ENCODE measurements around the gene DMBT1. TPM values are rescaled to one million over a fixed set of nuclear protein-coding genes. Genes with fewer than 3 reads are reported as not detected.

The DMBT1 gene
- 0.25 and 0.66 TPM in 2 replicates for total RNA-seq (2012; rRNA removed)

DNA sequence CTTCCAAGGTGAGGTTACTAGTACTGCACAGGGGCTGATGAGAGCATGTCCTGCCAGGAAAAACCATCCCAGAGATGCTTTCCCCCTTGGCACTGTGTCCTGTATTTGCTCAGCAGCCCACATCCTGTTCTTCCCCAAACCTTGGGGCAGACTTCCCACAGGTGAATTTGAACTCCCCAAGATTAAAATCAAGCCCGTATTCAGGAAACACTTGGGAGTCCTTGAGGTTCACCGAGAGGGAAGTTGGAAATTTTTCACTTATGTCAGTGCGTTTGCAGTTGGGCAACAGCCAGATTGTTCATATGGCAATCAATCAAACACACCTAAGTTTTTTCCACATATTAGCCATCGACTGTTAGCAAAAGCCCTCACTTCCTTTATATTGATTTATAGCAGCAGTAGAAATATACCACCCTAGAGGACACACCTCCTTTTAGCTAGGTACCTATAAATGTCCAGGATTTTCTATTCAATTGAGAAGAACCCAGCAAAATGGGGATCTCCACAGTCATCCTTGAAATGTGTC, at the start of gene DMBT1:
Gene DMBT1, plus strand, starts transcription at position 476 of the 526 bp plus-strand sequence. Its CDS starts 17 bp downstream, at position 493.
- H3K27me3 ChIP-seq (ENCODE audit: control insufficient read depth, insufficient read depth, low read length), result peaks cover 50% of the 10 kb centered on the region
- H3K4me1 ChIP-seq (ENCODE audit: control insufficient read depth, insufficient read depth, low read length), result no peaks in the 10 kb centered on the region
- H3K9me3 ChIP-seq (replicated peaks; ENCODE audit: low read length), result no peaks in the 10 kb centered on the region
- no peak within 1 kb of the TSS for H3K4me3 ChIP-seq (ENCODE audit: low read length)
- H3K4me2 ChIP-seq (ENCODE audit: low read length), result no peak within 1 kb of the TSS
- H3K36me3 ChIP-seq (ENCODE audit: insufficient read depth, low read length), result no peaks in the 10 kb centered on the region
- H3K9ac ChIP-seq (ENCODE audit: low read depth, low read length), result no peak within 1 kb of the TSS

DNA sequence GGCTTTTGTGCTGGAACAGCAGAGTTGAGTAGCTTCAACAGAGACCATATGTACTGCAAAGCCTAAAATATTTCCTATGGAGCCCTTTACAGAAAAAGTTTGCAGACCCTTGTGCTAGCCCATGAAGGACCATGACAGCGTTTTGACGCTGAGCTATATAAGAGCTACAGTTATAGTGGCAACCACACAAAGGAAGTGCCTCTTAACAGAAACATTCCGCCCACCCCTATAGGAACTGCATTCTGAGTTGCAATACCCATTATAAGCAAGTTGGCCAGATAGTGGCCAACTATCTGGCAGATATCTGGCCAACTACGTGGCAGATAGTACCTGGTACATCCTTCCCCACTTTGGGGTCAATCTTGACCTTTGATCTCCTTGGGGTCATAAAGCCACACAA, 47.5 kb upstream of the DMBT1 start:
- no peaks in the 10 kb centered on the region for H3K27me3 ChIP-seq (ENCODE audit: control insufficient read depth, insufficient read depth, low read length)
- H3K36me3 ChIP-seq (ENCODE audit: insufficient read depth, low read length), result peaks cover 82% of the 10 kb centered on the region
- no peaks in the 10 kb centered on the region for H3K9me3 ChIP-seq (replicated peaks; ENCODE audit: low read length)
- peaks cover 23% of the 10 kb centered on the region for H3K4me1 ChIP-seq (ENCODE audit: control insufficient read depth, insufficient read depth, low read length)
- H3K9ac ChIP-seq (ENCODE audit: low read depth, low read length), result no peak overlapping the region
- H3K4me3 ChIP-seq (ENCODE audit: low read length), result no peak overlapping the region
- H3K4me2 ChIP-seq (ENCODE audit: low read length), result no peak overlapping the region

GRCh38 chr10:122514045-122514840, 46.3 kb upstream of the DMBT1 start:
- Histone ChIP-seq H3K9me3 (replicated peaks; ENCODE audit: low read length) (no peaks in the 10 kb centered on the region), H3K4me2 (ENCODE audit: low read length) (no peak overlapping the region)

GRCh38 chr10:122515022-122515424, 45.5 kb upstream of the DMBT1 start:
- no peak overlapping the region for H3K9ac ChIP-seq (ENCODE audit: low read depth, low read length)
- no peaks in the 10 kb centered on the region for H3K9me3 ChIP-seq (replicated peaks; ENCODE audit: low read length)
- no peak overlapping the region for H3K4me3 ChIP-seq (ENCODE audit: low read length)
- H3K4me2 ChIP-seq (ENCODE audit: low read length), result no peak overlapping the region
- H3K27me3 ChIP-seq (ENCODE audit: control insufficient read depth, insufficient read depth, low read length), result no peaks in the 10 kb centered on the region
- H3K36me3 ChIP-seq (ENCODE audit: insufficient read depth, low read length), result peaks cover 69% of the 10 kb centered on the region
- peaks cover 23% of the 10 kb centered on the region for H3K4me1 ChIP-seq (ENCODE audit: control insufficient read depth, insufficient read depth, low read length)

More at GRCh38 chr10:122514045-122514840, 46.3 kb upstream of the DMBT1 start:
- H3K4me1 ChIP-seq (ENCODE audit: control insufficient read depth, insufficient read depth, low read length), result peaks cover 23% of the 10 kb centered on the region
- H3K9ac ChIP-seq (ENCODE audit: low read depth, low read length), result no peak overlapping the region
- H3K36me3 ChIP-seq (ENCODE audit: insufficient read depth, low read length), result peaks cover 77% of the 10 kb centered on the region
- no peaks in the 10 kb centered on the region for H3K27me3 ChIP-seq (ENCODE audit: control insufficient read depth, insufficient read depth, low read length)
- H3K4me3 ChIP-seq (ENCODE audit: low read length), result no peak overlapping the region

GRCh38 chr10:122515588-122516231, 44.8 kb upstream of the DMBT1 start:
- no peak overlapping the region for H3K4me2 ChIP-seq (ENCODE audit: low read length)
- H3K36me3 ChIP-seq (ENCODE audit: insufficient read depth, low read length), result peaks cover 63% of the 10 kb centered on the region
- H3K9me3 ChIP-seq (replicated peaks; ENCODE audit: low read length), result no peaks in the 10 kb centered on the region
- H3K4me1 ChIP-seq (ENCODE audit: control insufficient read depth, insufficient read depth, low read length), result peaks cover 27% of the 10 kb centered on the region
- no peak overlapping the region for H3K9ac ChIP-seq (ENCODE audit: low read depth, low read length)
- no peaks in the 10 kb centered on the region for H3K27me3 ChIP-seq (ENCODE audit: control insufficient read depth, insufficient read depth, low read length)
- no peak overlapping the region for H3K4me3 ChIP-seq (ENCODE audit: low read length)

DNA sequence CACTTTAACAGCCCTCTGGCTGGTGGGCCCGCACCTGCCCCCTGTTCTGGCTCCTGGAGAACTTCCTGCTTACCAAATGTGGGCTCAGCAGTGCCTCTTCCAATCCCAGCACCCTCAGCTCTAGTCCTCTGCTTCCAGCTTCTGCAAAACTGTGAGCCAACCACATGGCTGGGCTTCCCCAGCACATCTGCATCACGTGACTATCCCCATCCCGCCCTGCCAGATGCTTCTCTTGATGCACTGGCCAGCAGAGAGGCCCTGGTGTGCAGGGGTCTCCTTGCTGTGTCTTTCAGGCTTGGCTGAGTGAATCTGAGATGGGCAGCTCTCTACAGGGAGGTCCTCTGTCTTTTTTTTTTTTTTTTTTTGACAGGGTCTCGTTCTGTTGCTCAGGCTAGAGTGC, 43.8 kb upstream of the DMBT1 start:
- Histone ChIP-seq H3K27me3 (ENCODE audit: control insufficient read depth, insufficient read depth, low read length) (no peaks in the 10 kb centered on the region), H3K9me3 (replicated peaks; ENCODE audit: low read length) (no peaks in the 10 kb centered on the region), H3K9ac (ENCODE audit: low read depth, low read length) (no peak overlapping the region), H3K4me2 (ENCODE audit: low read length) (no peak overlapping the region), H3K4me1 (ENCODE audit: control insufficient read depth, insufficient read depth, low read length) (peaks cover 32% of the 10 kb centered on the region), H3K4me3 (ENCODE audit: low read length) (no peak overlapping the region), H3K36me3 (ENCODE audit: insufficient read depth, low read length) (peaks cover 55% of the 10 kb centered on the region)

DNA sequence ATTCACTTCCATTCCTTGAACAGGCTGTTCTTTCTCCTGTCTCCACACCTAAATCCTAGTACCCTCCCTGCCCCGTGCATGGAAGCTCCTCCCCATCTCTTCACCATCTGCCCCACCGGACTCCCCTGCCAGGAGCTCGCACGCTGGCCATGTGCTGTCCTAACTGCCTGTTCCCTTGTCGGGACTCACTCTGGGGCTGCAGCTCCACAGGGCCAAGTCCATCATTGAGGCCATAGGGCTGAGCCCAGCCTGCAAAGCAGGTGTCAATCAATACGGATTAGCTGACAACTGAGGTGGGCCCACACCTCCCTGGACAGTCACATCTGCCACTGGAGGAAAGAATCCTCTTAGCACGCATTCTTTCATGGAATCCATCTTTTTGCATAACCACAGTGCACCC, 41.4 kb upstream of the DMBT1 start:
- H3K9ac ChIP-seq (ENCODE audit: low read depth, low read length), result no peak overlapping the region
- H3K4me1 ChIP-seq (ENCODE audit: control insufficient read depth, insufficient read depth, low read length), result peaks cover 30% of the 10 kb centered on the region
- H3K36me3 ChIP-seq (ENCODE audit: insufficient read depth, low read length), result peaks cover 43% of the 10 kb centered on the region
- H3K9me3 ChIP-seq (replicated peaks; ENCODE audit: low read length), result no peaks in the 10 kb centered on the region
- no peaks in the 10 kb centered on the region for H3K27me3 ChIP-seq (ENCODE audit: control insufficient read depth, insufficient read depth, low read length)
- H3K4me2 ChIP-seq (ENCODE audit: low read length), result no peak overlapping the region
- no peak overlapping the region for H3K4me3 ChIP-seq (ENCODE audit: low read length)

GRCh38 chr10:122519873-122520272, 40.7 kb upstream of the DMBT1 start:
- no peaks in the 10 kb centered on the region for H3K27me3 ChIP-seq (ENCODE audit: control insufficient read depth, insufficient read depth, low read length)
- H3K9me3 ChIP-seq (replicated peaks; ENCODE audit: low read length), result no peaks in the 10 kb centered on the region
- no peak overlapping the region for H3K9ac ChIP-seq (ENCODE audit: low read depth, low read length)
- peaks cover 23% of the 10 kb centered on the region for H3K4me1 ChIP-seq (ENCODE audit: control insufficient read depth, insufficient read depth, low read length)
- no peak overlapping the region for H3K4me2 ChIP-seq (ENCODE audit: low read length)
- no peak overlapping the region for H3K4me3 ChIP-seq (ENCODE audit: low read length)
- H3K36me3 ChIP-seq (ENCODE audit: insufficient read depth, low read length), result peaks cover 36% of the 10 kb centered on the region

DNA sequence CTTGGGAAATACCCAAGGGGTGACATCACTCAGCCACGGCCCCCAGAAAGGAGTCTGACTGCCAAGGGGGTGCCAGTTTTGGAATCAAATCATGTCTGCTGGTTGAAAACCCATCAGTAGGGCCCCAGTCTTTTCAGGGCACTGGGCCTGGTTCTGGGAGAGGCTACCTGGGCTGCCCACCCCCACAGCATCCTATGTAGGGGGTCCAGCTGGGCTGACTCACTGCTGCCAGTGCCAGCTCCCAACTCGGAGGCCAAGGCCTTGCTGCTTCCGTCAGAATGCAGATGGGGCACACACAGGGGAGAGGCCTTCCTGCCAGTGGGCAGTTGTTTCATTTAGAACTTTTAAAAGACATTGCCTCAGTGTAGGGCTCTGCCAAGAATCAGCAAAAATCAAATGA, 39.5 kb upstream of the DMBT1 start:
- no peak overlapping the region for H3K9ac ChIP-seq (ENCODE audit: low read depth, low read length)
- H3K36me3 ChIP-seq (ENCODE audit: insufficient read depth, low read length), result peaks cover 25% of the 10 kb centered on the region
- H3K4me1 ChIP-seq (ENCODE audit: control insufficient read depth, insufficient read depth, low read length), result peaks cover 12% of the 10 kb centered on the region
- no peak overlapping the region for H3K4me2 ChIP-seq (ENCODE audit: low read length)
- no peaks in the 10 kb centered on the region for H3K27me3 ChIP-seq (ENCODE audit: control insufficient read depth, insufficient read depth, low read length)
- H3K4me3 ChIP-seq (ENCODE audit: low read length), result no peak overlapping the region
- H3K9me3 ChIP-seq (replicated peaks; ENCODE audit: low read length), result no peaks in the 10 kb centered on the region

GRCh38 chr10:122524811-122525210, 35.7 kb upstream of the DMBT1 start:
- H3K4me3 ChIP-seq (ENCODE audit: low read length), result no peak overlapping the region
- H3K4me2 ChIP-seq (ENCODE audit: low read length), result no peak overlapping the region
- no peaks in the 10 kb centered on the region for H3K9me3 ChIP-seq (replicated peaks; ENCODE audit: low read length)
- H3K36me3 ChIP-seq (ENCODE audit: insufficient read depth, low read length), result no peaks in the 10 kb centered on the region
- no peak overlapping the region for H3K9ac ChIP-seq (ENCODE audit: low read depth, low read length)
- H3K4me1 ChIP-seq (ENCODE audit: control insufficient read depth, insufficient read depth, low read length), result peaks cover 9% of the 10 kb centered on the region
- peaks cover 8% of the 10 kb centered on the region for H3K27me3 ChIP-seq (ENCODE audit: control insufficient read depth, insufficient read depth, low read length)

- Histone ChIP-seq H3K9me3 (replicated peaks; ENCODE audit: low read length) (no peaks in the 10 kb centered on the region), H3K9ac (ENCODE audit: low read depth, low read length) (no peak overlapping the region), H3K4me1 (ENCODE audit: control insufficient read depth, insufficient read depth, low read length) (peaks cover 5% of the 10 kb centered on the region), H3K4me3 (ENCODE audit: low read length) (no peak overlapping the region), H3K27me3 (ENCODE audit: control insufficient read depth, insufficient read depth, low read length) (peaks cover 14% of the 10 kb centered on the region), H3K36me3 (ENCODE audit: insufficient read depth, low read length) (no peaks in the 10 kb centered on the region), H3K4me2 (ENCODE audit: low read length) (no peak overlapping the region)
These were observed 34.8 kb upstream of the DMBT1 start for GRCh38 chr10:122525788-122526187.
